ENCODE data around the gene AATK. TPM values are rescaled to one million over a fixed set of nuclear protein-coding genes. Genes with fewer than 3 reads are reported as not detected.

Gene AATK
- total and polyA plus RNA-seq, 2 donors (not counting 3 experiments of a cell fraction or from before 2014, with no cell fraction given) = 0.69 to 1.00 TPM

DNA sequence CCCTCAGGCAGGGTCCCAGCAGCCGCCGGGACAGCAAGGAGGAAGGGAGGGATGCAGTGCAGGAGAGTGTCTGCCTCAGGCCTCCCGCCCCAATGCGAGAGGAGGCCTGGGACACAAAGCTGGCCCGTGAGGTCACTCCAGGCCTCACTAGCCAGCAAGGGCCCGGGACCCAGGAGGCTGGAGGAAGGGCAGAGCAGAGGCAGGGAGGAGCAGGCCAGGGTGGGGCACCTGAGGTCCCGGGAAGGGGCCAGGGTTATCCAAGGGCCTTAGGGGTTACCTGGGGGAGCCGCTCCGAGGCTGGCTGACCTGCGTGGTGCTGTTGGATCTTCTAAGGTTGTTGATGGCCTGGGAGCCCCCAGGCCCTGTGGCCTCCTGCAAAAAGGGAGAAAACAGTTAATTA is 42.6 kb upstream of the AATK start:
- no peaks in the 10 kb centered on the region for H4K20me1 ChIP-seq (replicated peaks; ENCODE audit: control insufficient read depth, extremely low read depth, insufficient read depth, low read length)
- BruUV-seq (replicated peaks) = no TSS peak
- H3K9me3 ChIP-seq (replicated peaks; ENCODE audit: control insufficient read depth, insufficient read depth, low read length) = no peaks in the 10 kb centered on the region
- TF ChIP-seq MYC (IDR thresholded peaks at IDR 0.05; ENCODE audit: low read depth, low read length) = no peak
- no peak for TF ChIP-seq FOS (IDR thresholded peaks at IDR 0.05; ENCODE audit: borderline replicate concordance, insufficient read depth, low read length)
- no peak for TF ChIP-seq EZH2 (IDR thresholded peaks at IDR 0.05; ENCODE audit: borderline replicate concordance, low read depth, low read length, severe bottlenecking)
- no peak for TF ChIP-seq GATA2 (IDR thresholded peaks at IDR 0.05; ENCODE audit: insufficient read depth, insufficient read length, low read depth, low read length)
- TF ChIP-seq, protein P1, sequence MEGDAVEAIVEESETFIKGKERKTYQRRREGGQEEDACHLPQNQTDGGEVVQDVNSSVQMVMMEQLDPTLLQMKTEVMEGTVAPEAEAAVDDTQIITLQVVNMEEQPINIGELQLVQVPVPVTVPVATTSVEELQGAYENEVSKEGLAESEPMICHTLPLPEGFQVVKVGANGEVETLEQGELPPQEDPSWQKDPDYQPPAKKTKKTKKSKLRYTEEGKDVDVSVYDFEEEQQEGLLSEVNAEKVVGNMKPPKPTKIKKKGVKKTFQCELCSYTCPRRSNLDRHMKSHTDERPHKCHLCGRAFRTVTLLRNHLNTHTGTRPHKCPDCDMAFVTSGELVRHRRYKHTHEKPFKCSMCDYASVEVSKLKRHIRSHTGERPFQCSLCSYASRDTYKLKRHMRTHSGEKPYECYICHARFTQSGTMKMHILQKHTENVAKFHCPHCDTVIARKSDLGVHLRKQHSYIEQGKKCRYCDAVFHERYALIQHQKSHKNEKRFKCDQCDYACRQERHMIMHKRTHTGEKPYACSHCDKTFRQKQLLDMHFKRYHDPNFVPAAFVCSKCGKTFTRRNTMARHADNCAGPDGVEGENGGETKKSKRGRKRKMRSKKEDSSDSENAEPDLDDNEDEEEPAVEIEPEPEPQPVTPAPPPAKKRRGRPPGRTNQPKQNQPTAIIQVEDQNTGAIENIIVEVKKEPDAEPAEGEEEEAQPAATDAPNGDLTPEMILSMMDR (IDR thresholded peaks at IDR 0.05; ENCODE audit: extremely low read depth in 1 of 2, insufficient read depth in 1 of 2, low read depth in 1 of 2, low read length in 2 of 2) = no peak
- no peak for TF ChIP-seq JUN (IDR thresholded peaks at IDR 0.05; ENCODE audit: borderline replicate concordance, insufficient read depth, insufficient read length, low read depth)
- TF ChIP-seq POLR2A (IDR thresholded peaks at IDR 0.05; ENCODE audit: low read depth, low read length) = no peak
- TF ChIP-seq POLR2AphosphoS5 (IDR thresholded peaks at IDR 0.05; ENCODE audit: insufficient read depth, low read depth, low read length) = no peak
- TF ChIP-seq, protein P2, sequence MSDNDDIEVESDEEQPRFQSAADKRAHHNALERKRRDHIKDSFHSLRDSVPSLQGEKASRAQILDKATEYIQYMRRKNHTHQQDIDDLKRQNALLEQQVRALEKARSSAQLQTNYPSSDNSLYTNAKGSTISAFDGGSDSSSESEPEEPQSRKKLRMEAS (IDR thresholded peaks at IDR 0.05; ENCODE audit: insufficient read depth, insufficient read length) = no peak
- CTCF ChIA-PET = interaction anchor here (0.8 kb wide), 1 partner anchor 9 kb away, joined by 3 read pairs; no protein-coding TSS in a partner anchor
- H3K27me3 ChIP-seq (ENCODE audit: control insufficient read depth in 2 of 2, insufficient read depth in 2 of 2, low read length in 2 of 2) = no peaks in the 10 kb centered on the region
- peaks cover 6% of the 10 kb centered on the region for H3K4me1 ChIP-seq (ENCODE audit: control insufficient read depth, extremely low read depth, insufficient read depth, low read length)
- no peak overlapping the region for H2AFZ ChIP-seq (ENCODE audit: low read depth, low read length)
- H3K9ac ChIP-seq (replicated peaks; ENCODE audit: extremely low read depth, insufficient read depth, low read length) = no peak overlapping the region
- no peaks in the 10 kb centered on the region for H3K79me2 ChIP-seq (ENCODE audit: control insufficient read depth, insufficient read depth, low read length)
- dilution Hi-C loops (cut with MboI; ENCODE audit: extremely low pct_ligation_motif_present, low sequenced_read_pairs) = no loop called here
- H3K4me3 ChIP-seq (replicated peaks in 1 of 3; ENCODE audit: insufficient read depth in 1 of 3, low read depth in 1 of 3, low read length in 3 of 3) = no peak overlapping the region
- intact Hi-C loops (cut with micrococcal nuclease) = no loop called here
- no peak overlapping the region for H3K27ac ChIP-seq (ENCODE audit: insufficient read depth, low read depth, low read length)
- no peak overlapping the region for H3K4me2 ChIP-seq (ENCODE audit: insufficient read depth, low read length)
- H3K36me3 ChIP-seq (ENCODE audit: control insufficient read depth in 2 of 2, extremely low read depth in 1 of 2, insufficient read depth in 2 of 2, low read length in 2 of 2) = peaks cover 0 to 4% of the 10 kb centered on the region in 2 experiments
- H3K9me1 ChIP-seq (replicated peaks; ENCODE audit: control insufficient read depth, extremely low read depth, insufficient read depth, low read length) = no peaks in the 10 kb centered on the region
- DNase-seq (ENCODE audit: low read depth, low spot score) (no peak), FAIRE-seq (no peak)
- POLR2A ChIA-PET = no interaction called here

Measured in endothelial cell of umbilical vein (primary cell).